Activated CD4-positive, alpha-beta memory T cell treated with anti-CD3 and anti-CD28 coated beads for 36 hours (primary cell): ENCODE measurements around the gene POU3F3. TPM values are rescaled to one million over a fixed set of nuclear protein-coding genes. Genes with fewer than 3 reads are reported as not detected.

Experiments
- CTCF ChIA-PET: fragments of 350-600 bp; sonication (Branson Sonifier 250); formaldehyde crosslinking; loops from one replicate; lab custom pipeline; 2021; ENCODE audit warnings: antibody characterized with exemption, inconsistent platforms; lab: Charles Lee
- POLR2A ChIA-PET: fragments of 350-600 bp; sonication (Branson Sonifier 250); formaldehyde crosslinking; loops from one replicate; lab custom pipeline; 2021; ENCODE audit warnings: antibody characterized with exemption; lab: Charles Lee
- DNase-seq: peaks from one replicate; pipeline ENCODE4 v3.0.0-alpha.2; 2020
- H3K27ac Mint-ChIP-seq: one replicate; pipeline ENCODE4 v1.8.0; 2021; ENCODE audit warnings: mixed read lengths
- H3K27me3 Mint-ChIP-seq: one replicate; pipeline ENCODE4 v1.8.0; 2021; ENCODE audit warnings: mixed read lengths
- H3K36me3 Mint-ChIP-seq: one replicate; pipeline ENCODE4 v1.8.0; 2021; ENCODE audit warnings: mixed read lengths
- H3K4me1 Mint-ChIP-seq: one replicate; pipeline ENCODE4 v1.8.0; 2021; ENCODE audit warnings: low read depth, mixed read lengths
- H3K4me3 Mint-ChIP-seq: one replicate; pipeline ENCODE4 v1.8.0; 2021; ENCODE audit warnings: mild to moderate bottlenecking, mixed read lengths
- H3K9me3 Mint-ChIP-seq: one replicate; pipeline ENCODE4 v1.8.0; 2021; ENCODE audit warnings: mixed read lengths
- intact Hi-C: fragments of 100-400 bp; cut with micrococcal nuclease; formaldehyde crosslinking; loops from one replicate; pipeline ENCODE4 v1.15.1; 2023
- total RNA-seq, 2 experiments: library from RNA; stranded (reverse); gene quantifications; one replicate each; pipeline ENCODE4 v1.2.3, GENCODE V29; 2021

POU3F3 gene
- total RNA-seq, 2 experiments from 2014 or later = not detected

- peaks cover 4% of the 10 kb centered on the region for H3K36me3 Mint-ChIP-seq
- ChIA-PET CTCF (interaction anchor here (0.6 to 2.5 kb wide), 9 partner anchors 9 to 388 kb away, joined by 3 to 19 read pairs (median 4); no protein-coding TSS in a partner anchor), POLR2A (no interaction called here)
- H3K4me1 Mint-ChIP-seq = peaks cover 30% of the 10 kb centered on the region
- DNase-seq = peak; percentile 76
- peaks cover 81% of the 10 kb centered on the region for H3K27me3 Mint-ChIP-seq
- H3K9me3 Mint-ChIP-seq = no peaks in the 10 kb centered on the region
- no peak overlapping the region for H3K27ac Mint-ChIP-seq
- intact Hi-C loops = no loop called here
- H3K4me3 Mint-ChIP-seq = no peak overlapping the region
These were observed 4.2 kb upstream of the POU3F3 start for GRCh38 chr2:104849618-104850141.

- Mint-ChIP-seq H3K27ac (no peak overlapping the region), H3K4me3 (no peak overlapping the region), H3K4me1 (peaks cover 28% of the 10 kb centered on the region), H3K27me3 (peaks cover 76% of the 10 kb centered on the region), H3K9me3 (no peaks in the 10 kb centered on the region), H3K36me3 (peaks cover 5% of the 10 kb centered on the region)
- ChIA-PET CTCF (interaction anchor here (0.6 to 2.5 kb wide), 7 partner anchors 10 to 387 kb away, joined by 3 to 19 read pairs (median 4); no protein-coding TSS in a partner anchor), POLR2A (no interaction called here)
- intact Hi-C loops = no loop called here
- DNase-seq = no peak
These were observed 3.3 kb upstream of the POU3F3 start for GRCh38 chr2:104850361-104851290.

- peaks cover 31% of the 10 kb centered on the region for H3K4me1 Mint-ChIP-seq
- intact Hi-C loops = no loop called here
- H3K36me3 Mint-ChIP-seq = peaks cover 5% of the 10 kb centered on the region
- H3K27me3 Mint-ChIP-seq = peaks cover 70% of the 10 kb centered on the region
- no peak overlapping the region for H3K27ac Mint-ChIP-seq
- H3K9me3 Mint-ChIP-seq = no peaks in the 10 kb centered on the region
- DNase-seq = no peak
- no peak overlapping the region for H3K4me3 Mint-ChIP-seq
- POLR2A ChIA-PET = no interaction called here
- CTCF ChIA-PET = interaction anchor here (2.5 kb wide), 1 partner anchor 9 kb away, joined by 19 read pairs; no protein-coding TSS in a partner anchor
These were observed 2.4 kb upstream of the POU3F3 start for GRCh38 chr2:104851291-104852089.

GRCh38 chr2:104852090-104852666 lies 1.7 kb upstream of the POU3F3 start:
- peak overlapping the region; percentile 60 for H3K4me3 Mint-ChIP-seq
- peaks cover 5% of the 10 kb centered on the region for H3K36me3 Mint-ChIP-seq
- CTCF ChIA-PET = no interaction called here
- H3K27me3 Mint-ChIP-seq = peaks cover 69% of the 10 kb centered on the region
- H3K4me1 Mint-ChIP-seq = peaks cover 33% of the 10 kb centered on the region
- POLR2A ChIA-PET = no interaction called here
- no peak for DNase-seq
- no peaks in the 10 kb centered on the region for H3K9me3 Mint-ChIP-seq
- intact Hi-C loops = no loop called here
- no peak overlapping the region for H3K27ac Mint-ChIP-seq

- no peaks in the 10 kb centered on the region for H3K9me3 Mint-ChIP-seq
- DNase-seq = no peak
- CTCF ChIA-PET = no interaction called here
- peak overlapping the region; percentile 60 for H3K4me3 Mint-ChIP-seq
- POLR2A ChIA-PET = no interaction called here
- H3K27me3 Mint-ChIP-seq = peaks cover 69% of the 10 kb centered on the region
- peak overlapping the region; percentile 36 for H3K27ac Mint-ChIP-seq
- peaks cover 5% of the 10 kb centered on the region for H3K36me3 Mint-ChIP-seq
- intact Hi-C loops = no loop called here
- H3K4me1 Mint-ChIP-seq = peaks cover 38% of the 10 kb centered on the region
These were observed 744 bp downstream of the POU3F3 start for GRCh38 chr2:104854498-104855220.

- H3K9me3 Mint-ChIP-seq = peaks cover 2% of the 10 kb centered on the region
- CTCF ChIA-PET = no interaction called here
- no peak for DNase-seq
These were observed 1.5 kb downstream of the POU3F3 start for GRCh38 chr2:104855221-104856085.

GRCh38 chr2:104856086-104856972 lies 2.4 kb downstream of the POU3F3 start:
- H3K27ac Mint-ChIP-seq = peak overlapping the region; percentile 42
- ChIA-PET CTCF (no interaction called here), POLR2A (no interaction called here)
- H3K9me3 Mint-ChIP-seq = peaks cover 2% of the 10 kb centered on the region
- H3K27me3 Mint-ChIP-seq = peaks cover 68% of the 10 kb centered on the region
- H3K4me3 Mint-ChIP-seq = no peak overlapping the region
- peaks cover 38% of the 10 kb centered on the region for H3K4me1 Mint-ChIP-seq
- H3K36me3 Mint-ChIP-seq = peaks cover 5% of the 10 kb centered on the region
- no peak for DNase-seq
- intact Hi-C loops = no loop called here

More at GRCh38 chr2:104855221-104856085, 1.5 kb downstream of the POU3F3 start:
- POLR2A ChIA-PET = no interaction called here
- Mint-ChIP-seq H3K36me3 (peaks cover 5% of the 10 kb centered on the region), H3K4me3 (no peak overlapping the region), H3K27ac (no peak overlapping the region), H3K27me3 (peaks cover 69% of the 10 kb centered on the region), H3K4me1 (peaks cover 38% of the 10 kb centered on the region)
- intact Hi-C loops = no loop called here

GRCh38 chr2:104856973-104857261 lies 3.0 kb downstream of the POU3F3 start:
- DNase-seq = no peak
- Mint-ChIP-seq H3K27ac (no peak overlapping the region), H3K36me3 (peaks cover 5% of the 10 kb centered on the region), H3K27me3 (peaks cover 69% of the 10 kb centered on the region), H3K4me3 (peak overlapping the region; percentile 52), H3K4me1 (peaks cover 33% of the 10 kb centered on the region), H3K9me3 (peaks cover 2% of the 10 kb centered on the region)
- intact Hi-C loops = no loop called here
- POLR2A ChIA-PET = no interaction called here
- CTCF ChIA-PET = no interaction called here

- peak overlapping the region; percentile 38 for H3K27ac Mint-ChIP-seq
- H3K4me3 Mint-ChIP-seq = peak overlapping the region; percentile 52
- H3K27me3 Mint-ChIP-seq = peaks cover 69% of the 10 kb centered on the region
- CTCF ChIA-PET = no interaction called here
- peaks cover 2% of the 10 kb centered on the region for H3K9me3 Mint-ChIP-seq
- DNase-seq = no peak
- H3K4me1 Mint-ChIP-seq = peaks cover 33% of the 10 kb centered on the region
- intact Hi-C loops = no loop called here
- POLR2A ChIA-PET = no interaction called here
- H3K36me3 Mint-ChIP-seq = peaks cover 8% of the 10 kb centered on the region
These were observed 3.5 kb downstream of the POU3F3 start for GRCh38 chr2:104857262-104858005.
